MM.1S (cell line): Measurements from ENCODE around the gene UBN1.

Experiments
- CTCF ChIP-seq: fragments of 300-600 bp; sonication (generic); IDR thresholded peaks from 2 replicates; pipeline ENCODE4 v1.5.1; 2016; ENCODE audit warnings: antibody characterized with exemption, low read length, mixed read lengths
- EZH2phosphoT487 ChIP-seq: fragments of 300-600 bp; sonication (generic); IDR thresholded peaks from 2 replicates; pipeline ENCODE4 v1.6.1; 2018; ENCODE audit warnings: antibody characterized with exemption, low read length

GRCh38 chr16:4855804-4856203, 8.5 kb downstream of the UBN1 start:
- no peak for TF ChIP-seq CTCF
- TF ChIP-seq EZH2phosphoT487, result no peak
